ENCODE measurements around the gene PYGL. TPM values are rescaled to one million over a fixed set of nuclear protein-coding genes. Genes with fewer than 3 reads are reported as not detected.

PYGL gene
- total RNA-seq, 1 experiment from 2014 or later: 23.0 TPM

DNA sequence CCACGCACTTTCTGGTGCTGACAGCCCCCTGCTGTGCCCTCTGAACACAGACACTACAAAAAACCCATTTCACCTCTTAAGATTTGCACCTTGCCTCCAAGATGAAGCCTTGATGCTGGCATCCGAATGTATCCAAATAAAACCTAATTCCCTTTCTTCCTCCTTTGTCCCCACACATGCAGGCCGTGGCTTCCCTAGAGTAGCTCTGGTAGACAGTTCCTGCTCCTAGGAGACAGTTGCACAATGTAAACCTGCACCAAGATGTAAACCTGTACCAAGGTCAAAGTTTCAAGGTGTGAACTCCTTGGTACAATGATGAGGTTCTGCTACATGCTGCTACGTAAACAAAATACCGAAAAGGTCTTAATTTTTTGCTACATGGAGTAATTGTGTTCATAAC, 73.1 kb downstream of the PYGL start:
- CTCF ChIA-PET: interaction anchor here (1.2 kb wide), 1 partner anchor 11 kb away, joined by 3 read pairs; no protein-coding TSS in a partner anchor
- no peak overlapping the region for H3K27ac ChIP-seq (ENCODE audit: low read length)
- ATAC-seq (no peak), DNase-seq (ENCODE audit: low read depth, low spot score) (no peak)
- in situ Hi-C loops (cut with HindIII; ENCODE audit: low pct_unique_long_range_greater_than_20kb, low sequenced_read_pairs) (no loop called here), intact Hi-C loops (cut with micrococcal nuclease; ENCODE audit: unreplicated experiment) (no loop called here)
- no peaks in the 10 kb centered on the region for H3K4me1 ChIP-seq (ENCODE audit: control insufficient read depth, insufficient read depth, low read length)
- TF ChIP-seq POLR2AphosphoS5 (IDR thresholded peaks at IDR 0.05; ENCODE audit: low read depth, low read length): no peak
- TF ChIP-seq SIN3A (IDR thresholded peaks at IDR 0.05; ENCODE audit: borderline replicate concordance, insufficient read depth, low read depth, low read length): no peak
- TF ChIP-seq, protein P1, sequence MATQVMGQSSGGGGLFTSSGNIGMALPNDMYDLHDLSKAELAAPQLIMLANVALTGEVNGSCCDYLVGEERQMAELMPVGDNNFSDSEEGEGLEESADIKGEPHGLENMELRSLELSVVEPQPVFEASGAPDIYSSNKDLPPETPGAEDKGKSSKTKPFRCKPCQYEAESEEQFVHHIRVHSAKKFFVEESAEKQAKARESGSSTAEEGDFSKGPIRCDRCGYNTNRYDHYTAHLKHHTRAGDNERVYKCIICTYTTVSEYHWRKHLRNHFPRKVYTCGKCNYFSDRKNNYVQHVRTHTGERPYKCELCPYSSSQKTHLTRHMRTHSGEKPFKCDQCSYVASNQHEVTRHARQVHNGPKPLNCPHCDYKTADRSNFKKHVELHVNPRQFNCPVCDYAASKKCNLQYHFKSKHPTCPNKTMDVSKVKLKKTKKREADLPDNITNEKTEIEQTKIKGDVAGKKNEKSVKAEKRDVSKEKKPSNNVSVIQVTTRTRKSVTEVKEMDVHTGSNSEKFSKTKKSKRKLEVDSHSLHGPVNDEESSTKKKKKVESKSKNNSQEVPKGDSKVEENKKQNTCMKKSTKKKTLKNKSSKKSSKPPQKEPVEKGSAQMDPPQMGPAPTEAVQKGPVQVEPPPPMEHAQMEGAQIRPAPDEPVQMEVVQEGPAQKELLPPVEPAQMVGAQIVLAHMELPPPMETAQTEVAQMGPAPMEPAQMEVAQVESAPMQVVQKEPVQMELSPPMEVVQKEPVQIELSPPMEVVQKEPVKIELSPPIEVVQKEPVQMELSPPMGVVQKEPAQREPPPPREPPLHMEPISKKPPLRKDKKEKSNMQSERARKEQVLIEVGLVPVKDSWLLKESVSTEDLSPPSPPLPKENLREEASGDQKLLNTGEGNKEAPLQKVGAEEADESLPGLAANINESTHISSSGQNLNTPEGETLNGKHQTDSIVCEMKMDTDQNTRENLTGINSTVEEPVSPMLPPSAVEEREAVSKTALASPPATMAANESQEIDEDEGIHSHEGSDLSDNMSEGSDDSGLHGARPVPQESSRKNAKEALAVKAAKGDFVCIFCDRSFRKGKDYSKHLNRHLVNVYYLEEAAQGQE (IDR thresholded peaks at IDR 0.05; ENCODE audit: insufficient read depth in 1 of 2, low read depth in 2 of 2, low read length in 1 of 2): no peak
- TF ChIP-seq TCF7L2 (IDR thresholded peaks at IDR 0.05; ENCODE audit: low read depth, low read length): no peak
- TF ChIP-seq, protein P2, sequence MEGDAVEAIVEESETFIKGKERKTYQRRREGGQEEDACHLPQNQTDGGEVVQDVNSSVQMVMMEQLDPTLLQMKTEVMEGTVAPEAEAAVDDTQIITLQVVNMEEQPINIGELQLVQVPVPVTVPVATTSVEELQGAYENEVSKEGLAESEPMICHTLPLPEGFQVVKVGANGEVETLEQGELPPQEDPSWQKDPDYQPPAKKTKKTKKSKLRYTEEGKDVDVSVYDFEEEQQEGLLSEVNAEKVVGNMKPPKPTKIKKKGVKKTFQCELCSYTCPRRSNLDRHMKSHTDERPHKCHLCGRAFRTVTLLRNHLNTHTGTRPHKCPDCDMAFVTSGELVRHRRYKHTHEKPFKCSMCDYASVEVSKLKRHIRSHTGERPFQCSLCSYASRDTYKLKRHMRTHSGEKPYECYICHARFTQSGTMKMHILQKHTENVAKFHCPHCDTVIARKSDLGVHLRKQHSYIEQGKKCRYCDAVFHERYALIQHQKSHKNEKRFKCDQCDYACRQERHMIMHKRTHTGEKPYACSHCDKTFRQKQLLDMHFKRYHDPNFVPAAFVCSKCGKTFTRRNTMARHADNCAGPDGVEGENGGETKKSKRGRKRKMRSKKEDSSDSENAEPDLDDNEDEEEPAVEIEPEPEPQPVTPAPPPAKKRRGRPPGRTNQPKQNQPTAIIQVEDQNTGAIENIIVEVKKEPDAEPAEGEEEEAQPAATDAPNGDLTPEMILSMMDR (IDR thresholded peaks at IDR 0.05): no peak
- no peak overlapping the region for H3K4me3 ChIP-seq (ENCODE audit: low read depth in 2 of 2, low read length in 2 of 2)
- no TSS peak for BruUV-seq (replicated peaks)
- POLR2A ChIA-PET: no interaction called here
- H3K9me3 ChIP-seq (ENCODE audit: control insufficient read depth, insufficient read depth, low read depth, low read length): no peaks in the 10 kb centered on the region
- H3K36me3 ChIP-seq (ENCODE audit: control insufficient read depth, insufficient read depth, low read length): no peaks in the 10 kb centered on the region
- H3K27me3 ChIP-seq (ENCODE audit: control insufficient read depth, insufficient read depth, low read length): peaks cover 24% of the 10 kb centered on the region

DNA sequence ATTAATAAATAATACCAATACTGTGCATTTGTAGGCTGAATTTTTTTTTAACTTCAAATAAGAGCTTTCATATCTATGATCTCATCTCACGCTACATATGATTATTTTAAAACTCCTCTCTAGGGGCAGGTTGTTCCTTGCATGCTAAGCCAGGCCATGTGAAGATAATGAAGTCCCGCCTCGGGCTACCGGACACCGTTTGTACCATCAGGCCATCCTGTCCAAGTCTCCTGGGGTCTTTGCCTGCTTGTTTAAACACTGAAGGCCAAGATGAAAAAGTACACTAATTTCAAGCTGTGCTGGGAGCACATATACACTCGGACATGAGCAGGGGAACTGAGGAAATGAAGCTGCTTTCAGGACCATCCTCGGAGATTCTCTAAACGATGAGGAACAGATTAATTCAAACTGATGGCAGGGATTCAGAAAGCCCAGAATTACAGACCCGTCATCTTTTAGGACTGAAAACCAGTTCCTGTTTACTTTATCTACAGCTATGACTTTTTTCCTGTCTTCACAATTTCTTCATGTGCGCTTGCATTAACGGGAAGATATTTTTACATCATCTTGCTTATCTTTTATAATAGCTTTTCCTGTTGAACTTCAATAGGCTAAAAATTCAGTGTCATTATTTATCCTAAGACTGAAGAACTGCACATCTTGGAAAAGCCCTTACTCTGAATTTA, 78.7 kb downstream of the PYGL start:
- CTCF ChIA-PET: no interaction called here

More for the DNA sequence above, 78.7 kb downstream of the PYGL start:
- no peaks in the 10 kb centered on the region for H3K36me3 ChIP-seq (ENCODE audit: control insufficient read depth, insufficient read depth, low read length)
- TF ChIP-seq, protein P2 (IDR thresholded peaks at IDR 0.05): no peak
- TF ChIP-seq SIN3A (IDR thresholded peaks at IDR 0.05; ENCODE audit: borderline replicate concordance, insufficient read depth, low read depth, low read length): no peak
- no peak for TF ChIP-seq TCF7L2 (IDR thresholded peaks at IDR 0.05; ENCODE audit: low read depth, low read length)
- TF ChIP-seq, protein P1 (IDR thresholded peaks at IDR 0.05; ENCODE audit: insufficient read depth in 1 of 2, low read depth in 2 of 2, low read length in 1 of 2): no peak
- no peak for TF ChIP-seq POLR2AphosphoS5 (IDR thresholded peaks at IDR 0.05; ENCODE audit: low read depth, low read length)
- in situ Hi-C loops (cut with HindIII; ENCODE audit: low pct_unique_long_range_greater_than_20kb, low sequenced_read_pairs): no loop called here
- peaks cover 16% of the 10 kb centered on the region for H3K27me3 ChIP-seq (ENCODE audit: control insufficient read depth, insufficient read depth, low read length)
- no TSS peak for BruUV-seq (replicated peaks)
- POLR2A ChIA-PET: interaction anchor here (0.5 kb wide), 1 partner anchor 29 kb away, joined by 3 read pairs; no protein-coding TSS in a partner anchor
- DNase-seq (ENCODE audit: low read depth, low spot score) (no peak), ATAC-seq (no peak)
- intact Hi-C loops (cut with micrococcal nuclease; ENCODE audit: unreplicated experiment): loop anchor here (10.0 kb wide), 1 partner anchor 261 kb away; no protein-coding TSS in a partner anchor
- no peaks in the 10 kb centered on the region for H3K9me3 ChIP-seq (ENCODE audit: control insufficient read depth, insufficient read depth, low read depth, low read length)
- H3K4me3 ChIP-seq (ENCODE audit: low read depth in 2 of 2, low read length in 2 of 2): no peak overlapping the region
- H3K4me1 ChIP-seq (ENCODE audit: control insufficient read depth, insufficient read depth, low read length): no peaks in the 10 kb centered on the region; the same call in 1 of the 2 replicates
- H3K27ac ChIP-seq (ENCODE audit: low read length): no peak overlapping the region
